DND-41 (cell line): ENCODE measurements around the gene DIS3L.

Experiments used
- EZH2 ChIP-seq: IDR thresholded peaks from 3 replicates; pipeline ENCODE4 v1.6.1; 2012; ENCODE audit warnings: borderline replicate concordance, low read depth, mild to moderate bottlenecking, moderate library complexity, low read length, inconsistent platforms; ENCODE audit not compliant: severe bottlenecking
- TF ChIP-seq, protein P1 (sequence below): IDR thresholded peaks from 2 replicates; pipeline ENCODE4 v1.5.1; 2012; ENCODE audit warnings: borderline replicate concordance, low read length, moderate library complexity, mild to moderate bottlenecking; ENCODE audit not compliant: poor library complexity, severe bottlenecking; ENCODE audit errors: extremely low read depth

DNA sequence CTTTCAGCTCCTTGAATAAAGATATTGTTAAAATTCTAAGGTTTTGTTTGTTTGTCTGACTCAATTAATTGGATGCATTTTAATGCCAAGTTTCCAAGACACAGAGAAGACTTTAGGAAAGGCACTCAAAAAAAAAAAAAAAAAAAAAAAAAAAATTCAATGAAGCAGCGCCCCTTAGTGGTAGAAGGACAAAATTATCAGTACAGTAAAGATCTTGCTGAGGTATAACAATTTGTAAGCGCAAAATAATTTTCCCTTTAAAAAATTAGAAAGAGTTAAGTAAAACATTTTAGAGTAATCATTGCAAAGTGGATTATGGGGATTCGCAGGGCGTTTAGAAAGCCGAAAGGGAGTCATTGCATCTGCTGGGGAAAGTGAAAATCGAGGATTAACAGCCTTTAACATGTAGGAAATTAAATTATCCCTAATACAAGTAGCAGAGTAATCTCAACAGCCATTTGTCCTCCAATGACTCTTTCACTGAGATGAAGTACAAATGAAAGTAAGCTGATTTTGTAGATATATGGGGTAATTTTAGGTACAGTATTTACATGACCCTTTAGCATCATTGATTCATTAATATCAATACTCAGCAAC is 5.8 kb upstream of the DIS3L start:
- TF ChIP-seq, protein P1, sequence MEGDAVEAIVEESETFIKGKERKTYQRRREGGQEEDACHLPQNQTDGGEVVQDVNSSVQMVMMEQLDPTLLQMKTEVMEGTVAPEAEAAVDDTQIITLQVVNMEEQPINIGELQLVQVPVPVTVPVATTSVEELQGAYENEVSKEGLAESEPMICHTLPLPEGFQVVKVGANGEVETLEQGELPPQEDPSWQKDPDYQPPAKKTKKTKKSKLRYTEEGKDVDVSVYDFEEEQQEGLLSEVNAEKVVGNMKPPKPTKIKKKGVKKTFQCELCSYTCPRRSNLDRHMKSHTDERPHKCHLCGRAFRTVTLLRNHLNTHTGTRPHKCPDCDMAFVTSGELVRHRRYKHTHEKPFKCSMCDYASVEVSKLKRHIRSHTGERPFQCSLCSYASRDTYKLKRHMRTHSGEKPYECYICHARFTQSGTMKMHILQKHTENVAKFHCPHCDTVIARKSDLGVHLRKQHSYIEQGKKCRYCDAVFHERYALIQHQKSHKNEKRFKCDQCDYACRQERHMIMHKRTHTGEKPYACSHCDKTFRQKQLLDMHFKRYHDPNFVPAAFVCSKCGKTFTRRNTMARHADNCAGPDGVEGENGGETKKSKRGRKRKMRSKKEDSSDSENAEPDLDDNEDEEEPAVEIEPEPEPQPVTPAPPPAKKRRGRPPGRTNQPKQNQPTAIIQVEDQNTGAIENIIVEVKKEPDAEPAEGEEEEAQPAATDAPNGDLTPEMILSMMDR, result peak; percentile 53
- TF ChIP-seq EZH2, result no peak
